ENCODE results near the gene MZB1.

MZB1 gene

GRCh38 chr5:139426203-139426885 lies 36.6 kb upstream of the MZB1 start:
- no peaks in the 10 kb centered on the region for H3K9me3 ChIP-seq (ENCODE audit: control extremely low read depth in 1 of 5, control insufficient read depth in 4 of 5, insufficient read depth in 2 of 5, low read depth in 1 of 5, low read length in 4 of 5)
- no peaks in the 10 kb centered on the region for H3K27me3 ChIP-seq (replicated peaks in 2 of 5; ENCODE audit: control insufficient read depth in 4 of 5, insufficient read depth in 5 of 5, low read length in 4 of 5)
- ChIA-PET POLR2A (no interaction called here), CTCF (interaction anchor here (0.5 to 17.0 kb wide), 7 partner anchors 9 to 141 kb away, joined by 3 to 359 read pairs (median 3); partner anchors contain the start of genes DNAJC18 and SMIM33)
- H3K4me1 ChIP-seq (ENCODE audit: control extremely low read depth in 1 of 4, control insufficient read depth in 4 of 4, insufficient read depth in 4 of 4, low read length in 3 of 4) = peaks cover 0 to 12% (median 4%) of the 10 kb centered on the region in 4 experiments
- peaks cover 2 to 36% (median 9%) of the 10 kb centered on the region in 4 experiments for H3K36me3 ChIP-seq (ENCODE audit: control insufficient read depth in 4 of 4, insufficient read depth in 4 of 4, low read length in 3 of 4)
- peak in 2 of 3 donors; percentile 49 to 67 for DNase-seq
- WGBS (ENCODE audit: insufficient coverage) = 43% methylated on average over 7 of the region's 8 CpGs
- H3K27ac ChIP-seq (ENCODE audit: insufficient read depth in 1 of 2, low read depth in 1 of 2, low read length in 2 of 2, poor library complexity in 1 of 2, severe bottlenecking in 2 of 2) = no peak overlapping the region
- no peak overlapping the region for H3K4me3 ChIP-seq (ENCODE audit: control insufficient read depth in 1 of 7, extremely low read depth in 1 of 7, insufficient read depth in 4 of 7, low read depth in 2 of 7, low read length in 6 of 7)

DNA sequence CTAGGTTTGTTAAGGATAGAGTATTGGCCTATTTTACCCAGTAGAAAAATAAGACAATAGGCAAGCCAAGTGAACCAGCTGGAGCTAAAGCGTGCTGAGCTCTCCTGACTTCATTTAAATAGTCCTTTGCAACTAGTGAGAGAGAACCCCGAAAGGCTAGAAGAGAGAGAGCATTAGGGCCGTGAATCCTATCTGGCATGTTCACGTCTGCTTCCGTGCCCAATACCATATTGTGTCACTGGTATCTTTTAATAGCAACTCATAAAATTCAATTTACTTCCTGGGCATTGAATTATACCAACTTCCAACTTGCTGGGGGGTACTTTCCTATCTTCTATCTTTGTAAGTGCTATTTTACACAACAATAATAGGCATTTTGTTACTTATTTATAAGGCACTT lies 35.8 kb upstream of the MZB1 start:
- Histone ChIP-seq H3K4me1 (ENCODE audit: control extremely low read depth in 1 of 4, control insufficient read depth in 4 of 4, insufficient read depth in 4 of 4, low read length in 3 of 4) (peaks cover 0 to 12% (median 4%) of the 10 kb centered on the region in 4 experiments), H3K27ac (ENCODE audit: insufficient read depth in 1 of 2, low read depth in 1 of 2, low read length in 2 of 2, poor library complexity in 1 of 2, severe bottlenecking in 2 of 2) (no peak overlapping the region), H3K27me3 (replicated peaks in 2 of 5; ENCODE audit: control insufficient read depth in 4 of 5, insufficient read depth in 5 of 5, low read length in 4 of 5) (no peaks in the 10 kb centered on the region), H3K9me3 (ENCODE audit: control extremely low read depth in 1 of 5, control insufficient read depth in 4 of 5, insufficient read depth in 2 of 5, low read depth in 1 of 5, low read length in 4 of 5) (no peaks in the 10 kb centered on the region), H3K4me3 (ENCODE audit: control insufficient read depth in 1 of 7, extremely low read depth in 1 of 7, insufficient read depth in 4 of 7, low read depth in 2 of 7, low read length in 6 of 7) (no peak overlapping the region), H3K36me3 (ENCODE audit: control insufficient read depth in 4 of 4, insufficient read depth in 4 of 4, low read length in 3 of 4) (peaks cover 2 to 40% (median 13%) of the 10 kb centered on the region in 4 experiments)
- no peak for DNase-seq
- WGBS (ENCODE audit: insufficient coverage) = 92% methylated on average over 5 of the region's 5 CpGs
- POLR2A ChIA-PET = no interaction called here
- CTCF ChIA-PET = interaction anchor here (1.0 to 17.0 kb wide), 8 partner anchors 10 to 89 kb away, joined by 3 to 359 read pairs (median 13); partner anchors contain the start of genes DNAJC18, SMIM33 and SPATA24

DNA sequence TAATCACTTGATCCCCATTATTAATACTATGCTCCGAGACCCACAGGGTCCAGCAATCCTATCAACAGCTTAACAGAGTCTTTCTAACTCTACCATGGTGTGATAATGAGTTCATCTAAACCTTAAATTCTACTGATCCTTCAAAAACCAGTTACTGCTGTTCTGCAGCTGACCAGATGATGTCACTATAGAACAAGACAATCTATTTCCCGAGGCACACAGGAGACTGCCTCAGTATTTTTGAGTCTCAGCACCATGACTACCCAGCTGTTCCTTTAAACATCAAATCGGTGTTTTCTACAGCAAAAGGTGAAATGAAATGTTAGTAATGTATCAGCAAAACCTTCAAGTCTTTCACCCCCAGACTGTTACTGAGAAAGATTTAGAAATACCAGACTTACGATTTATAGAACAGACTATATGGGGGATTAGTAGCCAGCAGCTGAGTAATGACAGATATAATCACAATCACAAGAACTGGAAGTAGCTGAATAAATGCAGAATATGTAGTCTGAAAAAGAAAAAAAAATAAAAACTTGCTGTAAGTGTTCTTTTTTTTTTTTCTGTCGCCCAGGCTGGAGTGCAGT lies 32.7 kb upstream of the MZB1 start:
- no peak overlapping the region for H3K27ac ChIP-seq (ENCODE audit: insufficient read depth in 1 of 2, low read depth in 1 of 2, low read length in 2 of 2, poor library complexity in 1 of 2, severe bottlenecking in 2 of 2)
- 50% methylated on average over 1 of the region's 5 CpGs for WGBS (ENCODE audit: insufficient coverage)
- H3K27me3 ChIP-seq (replicated peaks in 2 of 5; ENCODE audit: control insufficient read depth in 4 of 5, insufficient read depth in 5 of 5, low read length in 4 of 5) = no peaks in the 10 kb centered on the region
- no peak overlapping the region for H3K4me3 ChIP-seq (ENCODE audit: control insufficient read depth in 1 of 7, extremely low read depth in 1 of 7, insufficient read depth in 4 of 7, low read depth in 2 of 7, low read length in 6 of 7)
- peak; percentile 77 to 90 (median 88) for DNase-seq
- peaks cover 0 to 28% (median 22%) of the 10 kb centered on the region in 4 experiments for H3K4me1 ChIP-seq (ENCODE audit: control extremely low read depth in 1 of 4, control insufficient read depth in 4 of 4, insufficient read depth in 4 of 4, low read length in 3 of 4)
- POLR2A ChIA-PET = interaction anchor here (0.6 to 1.2 kb wide), 8 partner anchors 22 to 198 kb away, joined by 3 to 7 read pairs (median 3); partner anchors contain the start of genes STING1 and UBE2D2
- H3K36me3 ChIP-seq (ENCODE audit: control insufficient read depth in 4 of 4, insufficient read depth in 4 of 4, low read length in 3 of 4) = peaks cover 3 to 43% (median 21%) of the 10 kb centered on the region in 4 experiments
- H3K9me3 ChIP-seq (ENCODE audit: control extremely low read depth in 1 of 5, control insufficient read depth in 4 of 5, insufficient read depth in 2 of 5, low read depth in 1 of 5, low read length in 4 of 5) = no peaks in the 10 kb centered on the region
- CTCF ChIA-PET = interaction anchor here (0.6 to 17.0 kb wide), 28 partner anchors 8 to 314 kb away, joined by 3 to 359 read pairs (median 6); partner anchors contain the start of genes DNAJC18, ECSCR, SMIM33 and STING1

- DNase-seq = peak in 2 of 3 donors; percentile 34 to 38
- ChIA-PET CTCF (interaction anchor here (1.0 to 17.0 kb wide), 26 partner anchors 10 to 214 kb away, joined by 3 to 359 read pairs (median 5); partner anchors contain the start of genes DNAJC18, PROB1, SPATA24 and STING1), POLR2A (interaction anchor here (0.6 to 1.4 kb wide), 3 partner anchors 94 to 147 kb away, joined by 3 to 4 read pairs (median 3); no protein-coding TSS in a partner anchor)
- no peak overlapping the region for H3K4me3 ChIP-seq (ENCODE audit: control insufficient read depth in 1 of 7, extremely low read depth in 1 of 7, insufficient read depth in 4 of 7, low read depth in 2 of 7, low read length in 6 of 7)
- H3K27me3 ChIP-seq (replicated peaks in 2 of 5; ENCODE audit: control insufficient read depth in 4 of 5, insufficient read depth in 5 of 5, low read length in 4 of 5) = no peaks in the 10 kb centered on the region
- H3K27ac ChIP-seq (ENCODE audit: insufficient read depth in 1 of 2, low read depth in 1 of 2, low read length in 2 of 2, poor library complexity in 1 of 2, severe bottlenecking in 2 of 2) = no peak overlapping the region
- no peaks in the 10 kb centered on the region for H3K9me3 ChIP-seq (ENCODE audit: control extremely low read depth in 1 of 5, control insufficient read depth in 4 of 5, insufficient read depth in 2 of 5, low read depth in 1 of 5, low read length in 4 of 5)
- peaks cover 4 to 52% (median 37%) of the 10 kb centered on the region in 4 experiments for H3K4me1 ChIP-seq (ENCODE audit: control extremely low read depth in 1 of 4, control insufficient read depth in 4 of 4, insufficient read depth in 4 of 4, low read length in 3 of 4)
- WGBS (ENCODE audit: insufficient coverage) = 55% methylated on average over 5 of the region's 9 CpGs
- peaks cover 3 to 33% (median 17%) of the 10 kb centered on the region in 4 experiments for H3K36me3 ChIP-seq (ENCODE audit: control insufficient read depth in 4 of 4, insufficient read depth in 4 of 4, low read length in 3 of 4)
Observed at GRCh38 chr5:139419226-139420192, 29.8 kb upstream of the MZB1 start.

DNA sequence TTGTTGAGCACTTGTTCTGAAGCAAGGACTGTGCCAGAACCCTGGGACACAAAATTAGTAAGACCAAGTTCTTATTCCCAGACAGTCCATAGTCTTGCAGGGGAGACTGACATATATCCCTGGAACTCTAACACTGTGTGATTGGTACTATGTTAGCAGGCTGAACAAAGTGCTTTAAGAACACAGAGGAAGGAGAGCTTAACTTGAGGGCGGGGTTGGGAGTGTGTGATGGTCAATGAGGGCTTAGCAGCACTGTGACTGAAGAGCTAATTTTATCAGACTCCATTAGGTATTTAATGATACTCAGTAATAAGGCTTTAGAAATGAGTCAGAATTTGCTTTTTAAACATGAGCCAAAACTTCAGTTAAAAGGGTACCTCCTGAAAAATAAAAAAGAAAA lies 29.1 kb upstream of the MZB1 start:
- no peak overlapping the region for H3K27ac ChIP-seq (ENCODE audit: insufficient read depth in 1 of 2, low read depth in 1 of 2, low read length in 2 of 2, poor library complexity in 1 of 2, severe bottlenecking in 2 of 2)
- no peaks in the 10 kb centered on the region for H3K9me3 ChIP-seq (ENCODE audit: control extremely low read depth in 1 of 5, control insufficient read depth in 4 of 5, insufficient read depth in 2 of 5, low read depth in 1 of 5, low read length in 4 of 5)
- H3K4me1 ChIP-seq (ENCODE audit: control extremely low read depth in 1 of 4, control insufficient read depth in 4 of 4, insufficient read depth in 4 of 4, low read length in 3 of 4) = peaks cover 4 to 49% (median 37%) of the 10 kb centered on the region in 4 experiments
- DNase-seq = no peak
- ChIA-PET POLR2A (interaction anchor here (1.4 kb wide), 1 partner anchor 95 kb away, joined by 4 read pairs; no protein-coding TSS in a partner anchor), CTCF (interaction anchor here (1.0 to 17.0 kb wide), 13 partner anchors 9 to 131 kb away, joined by 3 to 359 read pairs (median 6); partner anchors contain the start of genes DNAJC18 and PROB1)
- no peaks in the 10 kb centered on the region for H3K27me3 ChIP-seq (replicated peaks in 2 of 5; ENCODE audit: control insufficient read depth in 4 of 5, insufficient read depth in 5 of 5, low read length in 4 of 5)
- 100% methylated on average over 1 of the region's 1 CpG for WGBS (ENCODE audit: insufficient coverage)
- H3K4me3 ChIP-seq (ENCODE audit: control insufficient read depth in 1 of 7, extremely low read depth in 1 of 7, insufficient read depth in 4 of 7, low read depth in 2 of 7, low read length in 6 of 7) = no peak overlapping the region
- peaks cover 3 to 29% (median 15%) of the 10 kb centered on the region in 4 experiments for H3K36me3 ChIP-seq (ENCODE audit: control insufficient read depth in 4 of 4, insufficient read depth in 4 of 4, low read length in 3 of 4)

GRCh38 chr5:139417214-139417613 lies 27.5 kb upstream of the MZB1 start:
- CTCF ChIA-PET = interaction anchor here (0.6 to 17.0 kb wide), 6 partner anchors 8 to 359 kb away, joined by 3 to 359 read pairs (median 6); partner anchors contain the start of gene SPATA24
- Histone ChIP-seq H3K27ac (ENCODE audit: insufficient read depth in 1 of 2, low read depth in 1 of 2, low read length in 2 of 2, poor library complexity in 1 of 2, severe bottlenecking in 2 of 2) (peak overlapping the region in 1 of 2 experiments; percentile 44), H3K9me3 (ENCODE audit: control extremely low read depth in 1 of 5, control insufficient read depth in 4 of 5, insufficient read depth in 2 of 5, low read depth in 1 of 5, low read length in 4 of 5) (no peaks in the 10 kb centered on the region), H3K36me3 (ENCODE audit: control insufficient read depth in 4 of 4, insufficient read depth in 4 of 4, low read length in 3 of 4) (peaks cover 5 to 34% (median 16%) of the 10 kb centered on the region in 4 experiments), H3K27me3 (replicated peaks in 2 of 5; ENCODE audit: control insufficient read depth in 4 of 5, insufficient read depth in 5 of 5, low read length in 4 of 5) (no peaks in the 10 kb centered on the region), H3K4me3 (ENCODE audit: control insufficient read depth in 1 of 7, extremely low read depth in 1 of 7, insufficient read depth in 4 of 7, low read depth in 2 of 7, low read length in 6 of 7) (peak overlapping the region in 1 of 7 experiments; percentile 38), H3K4me1 (ENCODE audit: control extremely low read depth in 1 of 4, control insufficient read depth in 4 of 4, insufficient read depth in 4 of 4, low read length in 3 of 4) (peaks cover 4 to 49% (median 36%) of the 10 kb centered on the region in 4 experiments)
- DNase-seq = peak in 2 of 3 donors; percentile 75 to 84
- whole genome bisulfite sequencing (ENCODE audit: insufficient coverage) = 17% methylated on average over 1 of the region's 4 CpGs
- POLR2A ChIA-PET = no interaction called here

Data from common myeloid progenitor, CD34-positive (primary cell).